NCI-H1694 (cell line): ENCODE measurements around the gene SATB2.

Experiments used
- DNase-seq: peaks from one replicate; lab custom pipeline; 2025; lab: John Stamatoyannopoulos, UW

SATB2 gene

DNA sequence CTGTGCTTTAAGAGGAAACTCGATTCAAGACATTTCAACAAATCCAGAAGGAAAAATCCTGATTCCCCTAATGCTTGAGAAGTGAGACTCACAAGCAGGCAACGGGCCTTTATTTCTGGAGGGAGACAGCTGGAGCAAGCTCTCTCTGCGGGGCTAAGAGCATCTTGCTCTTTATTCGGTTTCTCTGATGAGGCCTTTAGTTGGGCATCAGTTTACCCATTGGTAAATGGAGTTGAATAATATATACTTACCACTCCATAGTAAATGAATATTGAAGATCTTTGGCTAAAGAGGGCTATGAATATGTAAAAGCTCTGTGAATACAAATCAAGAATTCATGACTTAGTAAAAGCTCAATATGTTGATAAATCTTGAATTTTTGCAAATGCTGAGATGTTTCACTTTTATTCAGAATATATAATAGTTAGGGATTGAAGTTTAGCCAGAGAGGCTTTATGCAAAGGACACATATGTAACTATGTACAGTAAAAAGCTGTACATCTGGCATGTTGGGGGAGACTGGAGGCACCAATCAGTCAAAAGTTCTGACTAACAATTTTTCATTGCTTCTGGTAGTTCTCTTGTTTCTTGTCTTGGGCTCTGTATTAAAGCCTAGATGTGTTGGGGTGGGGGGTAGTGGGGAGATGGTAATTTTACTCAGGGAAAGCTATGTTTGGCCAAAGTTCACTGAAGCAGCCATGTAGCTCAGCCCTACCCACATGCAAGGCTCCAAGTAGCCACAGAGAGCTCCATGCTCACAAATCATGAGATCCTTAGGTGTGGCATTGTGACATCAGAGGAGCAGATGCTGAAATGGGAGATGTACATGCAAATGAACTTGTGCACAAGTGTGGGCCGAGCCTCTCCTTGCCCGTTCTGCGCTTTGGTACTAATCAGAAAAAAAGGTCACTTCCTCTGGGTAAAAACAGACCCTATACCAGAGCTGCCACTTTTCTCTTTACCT, 200.2 kb downstream of the SATB2 start:
- DNase-seq = no peak

DNA sequence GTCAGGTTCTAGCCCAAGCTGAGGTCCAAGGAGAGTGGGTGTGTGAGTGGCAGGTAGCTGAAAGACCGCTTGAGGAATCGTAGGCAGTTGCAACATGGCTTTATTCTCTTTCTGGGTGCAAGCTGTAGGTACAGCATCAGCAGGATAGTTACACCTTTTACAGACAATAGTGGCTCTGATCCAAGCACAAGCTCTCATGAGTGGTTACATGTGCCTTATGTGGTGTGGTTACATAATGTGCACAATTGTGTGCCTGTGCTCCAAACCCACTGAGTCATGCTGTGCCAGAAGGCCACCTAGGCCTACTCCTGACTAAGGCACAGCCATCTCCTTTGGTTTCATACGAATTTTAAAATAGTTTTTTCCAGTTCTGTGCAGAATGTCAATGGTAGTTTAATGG, 227.6 kb downstream of the SATB2 start:
- DNase-seq = no peak

DNA sequence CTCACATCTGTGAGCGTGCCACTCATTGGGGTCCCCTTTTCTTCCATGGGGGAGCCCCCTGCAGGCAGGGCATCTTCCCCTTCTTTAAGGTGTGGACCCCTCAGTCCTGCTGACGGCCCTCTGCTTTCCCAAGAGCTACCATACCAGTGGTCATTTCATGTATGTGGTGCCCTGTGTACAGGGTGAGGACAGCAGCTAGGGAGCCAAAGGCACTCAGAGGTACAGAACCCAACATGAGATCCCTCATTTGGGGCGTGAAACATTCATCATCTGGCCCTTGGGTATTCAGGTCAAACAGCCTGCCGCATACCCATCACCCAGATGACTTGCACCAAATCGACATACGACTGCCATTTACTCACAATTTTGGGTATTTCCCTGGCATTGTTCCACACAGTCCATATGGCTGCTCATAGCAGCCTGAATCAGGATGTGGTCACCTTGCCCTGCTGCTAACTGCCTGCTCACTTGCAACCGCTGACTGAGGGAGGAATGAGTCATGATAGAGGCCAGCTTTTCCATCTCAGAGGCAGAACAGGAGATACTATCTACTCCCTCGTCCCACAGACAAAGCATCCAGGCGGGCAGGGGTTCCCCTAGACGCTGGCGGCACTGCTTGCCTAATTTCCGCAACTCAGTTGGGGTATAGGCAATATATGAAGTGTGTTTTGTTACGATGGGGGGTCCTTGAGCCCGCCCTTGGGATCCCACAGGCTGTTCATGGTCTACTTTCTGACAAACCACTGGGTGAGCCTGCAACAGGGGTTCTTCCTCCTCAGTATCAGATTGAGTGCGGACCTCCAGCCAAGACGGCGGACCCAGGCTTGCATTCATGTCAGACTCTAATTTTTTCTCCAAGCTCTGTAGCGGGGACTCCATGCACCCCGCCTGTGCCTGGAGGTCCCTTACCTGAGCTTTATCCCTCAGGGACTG, 228.6 kb downstream of the SATB2 start:
- DNase-seq = peak; percentile 33

DNA sequence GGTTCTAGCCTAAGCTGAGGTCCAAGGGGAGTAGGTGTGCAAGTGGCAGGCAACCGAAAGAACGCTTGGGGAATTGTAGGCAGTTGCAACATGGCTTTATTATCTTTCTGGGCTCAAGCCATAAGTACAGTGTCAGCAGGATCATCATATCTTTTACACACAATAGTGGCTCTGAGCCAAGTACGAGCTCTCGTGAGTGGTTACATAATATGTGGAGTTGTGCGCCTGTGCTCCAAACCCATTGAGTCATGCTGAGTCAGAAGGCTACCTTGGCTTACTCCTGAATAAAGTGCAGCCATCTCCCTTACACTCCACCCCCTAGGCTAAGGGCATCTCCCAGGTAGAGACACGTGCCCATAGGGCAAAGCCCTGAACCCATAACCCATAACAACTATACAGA, 233.9 kb downstream of the SATB2 start:
- no peak for DNase-seq

DNA sequence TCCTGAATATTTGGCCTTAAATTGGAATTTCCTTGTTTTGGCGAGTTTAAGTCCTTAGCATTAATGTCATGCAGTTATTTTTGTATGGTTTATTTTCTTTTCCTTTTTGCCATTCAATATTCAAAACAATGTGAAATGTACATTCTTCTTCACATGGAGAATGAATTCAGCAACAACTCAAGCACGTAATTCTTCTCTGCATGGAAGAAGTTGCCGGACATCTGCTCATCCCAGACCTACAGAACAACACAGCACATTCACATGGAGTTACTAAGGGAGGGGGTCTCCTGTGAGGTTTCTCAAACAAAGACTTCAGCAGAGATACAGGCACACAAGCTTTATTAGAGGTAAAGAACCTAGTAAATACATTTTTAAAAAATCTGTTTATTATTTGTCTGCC, 236.8 kb downstream of the SATB2 start:
- DNase-seq = no peak

DNA sequence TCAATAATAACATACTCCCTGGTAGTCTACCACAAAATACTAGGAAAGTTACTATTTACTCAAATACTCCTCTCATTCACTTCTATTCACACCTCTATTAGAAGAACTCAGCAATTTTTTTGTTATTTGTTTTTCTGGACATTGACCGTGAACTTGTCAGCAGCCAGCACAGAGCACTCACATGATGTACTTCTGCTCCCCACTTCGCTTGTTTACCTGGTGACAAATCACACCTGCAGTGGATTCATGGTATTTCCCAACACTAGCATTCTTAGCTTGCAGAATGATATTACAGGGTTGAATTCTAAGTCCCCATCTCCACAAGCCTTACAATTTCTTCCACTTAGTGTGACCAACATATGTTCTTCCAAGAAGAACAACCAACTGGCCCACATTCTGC, 238.2 kb downstream of the SATB2 start:
- no peak for DNase-seq
